ENCODE data around the gene TRIM54.
A peak's percentile ranks its signal among the peaks of the same experiment; 100 is the strongest.
"Not testable (repeated sequence)": the region's sequence is repeated elsewhere in the genome, so short reads cannot be mapped to it uniquely, and the experiment has no call there.

The TRIM54 gene

GRCh38 chr2:27312152-27312551 lies 29.9 kb downstream of the TRIM54 start:
- no peak for DNase-seq (ENCODE audit: low read depth, low spot score)

GRCh38 chr2:27313882-27314645 lies 31.8 kb downstream of the TRIM54 start:
- no peak for DNase-seq (ENCODE audit: low read depth, low spot score)

- no peak for DNase-seq (ENCODE audit: low read depth, low spot score)
Measured at GRCh38 chr2:27314709-27315108, 32.5 kb downstream of the TRIM54 start.

GRCh38 chr2:27315122-27315521 lies 32.9 kb downstream of the TRIM54 start:
- DNase-seq (ENCODE audit: low read depth, low spot score) = no peak

- DNase-seq (ENCODE audit: low read depth, low spot score) = no peak
Measured at GRCh38 chr2:27316655-27317412, 34.6 kb downstream of the TRIM54 start.

GRCh38 chr2:27319839-27320238 lies 37.6 kb downstream of the TRIM54 start:
- DNase-seq (ENCODE audit: low read depth, low spot score) = not testable (repeated sequence)

GRCh38 chr2:27320958-27321543 lies 38.8 kb downstream of the TRIM54 start:
- DNase-seq (ENCODE audit: low read depth, low spot score) = peak; percentile 89

GRCh38 chr2:27322301-27322765 lies 40.1 kb downstream of the TRIM54 start:
- peak; percentile 19 for DNase-seq (ENCODE audit: low read depth, low spot score)

- peak; percentile 95 for DNase-seq (ENCODE audit: low read depth, low spot score)
Measured at GRCh38 chr2:27322766-27323595, 40.8 kb downstream of the TRIM54 start, which contains the start of gene MPV17. TSS of gene MPV17 (minus strand) at chr2:27323097. CDS start at chr2:27322517, 580 bp downstream.

GRCh38 chr2:27323596-27324285 lies 41.5 kb downstream of the TRIM54 start:
- DNase-seq (ENCODE audit: low read depth, low spot score) = no peak

GRCh38 chr2:27324720-27325119 lies 42.5 kb downstream of the TRIM54 start:
- DNase-seq (ENCODE audit: low read depth, low spot score) = no peak

GRCh38 chr2:27335311-27335710 lies 53.1 kb downstream of the TRIM54 start:
- no peak for DNase-seq (ENCODE audit: low read depth, low spot score)

GRCh38 chr2:27336173-27336572 lies 53.9 kb downstream of the TRIM54 start:
- DNase-seq (ENCODE audit: low read depth, low spot score) = no peak

- no peak for DNase-seq (ENCODE audit: low read depth, low spot score)
Measured at GRCh38 chr2:27347641-27348040, 65.4 kb downstream of the TRIM54 start.

GRCh38 chr2:27350106-27350693 lies 68.0 kb downstream of the TRIM54 start:
- no peak for DNase-seq (ENCODE audit: low read depth, low spot score)

- DNase-seq (ENCODE audit: low read depth, low spot score) = no peak
Measured at GRCh38 chr2:27351802-27352598, 69.8 kb downstream of the TRIM54 start.

GRCh38 chr2:27353386-27353761 lies 71.1 kb downstream of the TRIM54 start:
- DNase-seq (ENCODE audit: low read depth, low spot score) = not testable (repeated sequence)

- no peak for DNase-seq (ENCODE audit: low read depth, low spot score)
Measured at GRCh38 chr2:27353762-27354596, 71.8 kb downstream of the TRIM54 start.

GRCh38 chr2:27354597-27354927 lies 72.3 kb downstream of the TRIM54 start:
- DNase-seq (ENCODE audit: low read depth, low spot score) = no peak

All from ELF-1 (cell line).